ENCODE measurements around the gene ADCY7.

- no peak for TF ChIP-seq L3MBTL2 (conservative IDR thresholded peaks at IDR 0.05)
- TF ChIP-seq ZNF384 (IDR thresholded peaks at IDR 0.05), result no peak
These were observed 8.5 kb upstream of the ADCY7 start for GRCh38 chr16:50257876-50258275.
